Mucosa of descending colon (tissue), 3 donors: ENCODE results near the gene SPOCK1. TPM values are rescaled to one million over a fixed set of nuclear protein-coding genes. Genes with fewer than 3 reads are reported as not detected.

Source experiments
- ATAC-seq: fragments of 200-7000 bp; cut with Tn5 transposase; one replicate; pipeline ENCODE4 v1.9.1; 2020; ENCODE audit warnings: mild to moderate bottlenecking, moderate library complexity
- DNase-seq, 3 donors: peaks; one replicate each; pipeline ENCODE4 v3.0.0-alpha.2; 2020
- H3K36me3 ChIP-seq: fragments of 200-600 bp; one replicate; pipeline ENCODE4 v1.8.0; 2021; ENCODE audit warnings: low read depth, mild to moderate bottlenecking
- H3K4me1 ChIP-seq: fragments of 200-600 bp; one replicate; pipeline ENCODE4 v1.8.0; 2021; ENCODE audit warnings: low read depth, mild to moderate bottlenecking
- H3K4me3 ChIP-seq: fragments of 200-600 bp; one replicate; pipeline ENCODE4 v1.8.0; 2021; ENCODE audit warnings: mild to moderate bottlenecking
- H3K9me3 ChIP-seq: fragments of 200-600 bp; one replicate; pipeline ENCODE4 v1.8.0; 2021; ENCODE audit warnings: mild to moderate bottlenecking
- intact Hi-C, 2 donors: fragments of 100-400 bp; cut with DNase I in 1 of 2; cut with micrococcal nuclease in 1 of 2; formaldehyde crosslinking; loops; one replicate each; pipeline versions ENCODE4 v1.11.0 to v1.11.1; 2022; cut with DNase I, micrococcal nuclease
- total RNA-seq, 3 donors: library from RNA; stranded (reverse); fragmentation: NEBNext Ultra II Directional in 2 of 3; extraction: Animal tissue kit (Norgen Biotek cat#: 25700) in 2 of 3; gene quantifications; one replicate each; pipeline versions ENCODE4 v1.2.1 to v1.2.4, GENCODE V29; 2021 to 2023
- TF ChIP-seq, protein P1 (sequence below): fragments of 200-600 bp; IDR thresholded peaks from one replicate; pipeline ENCODE4 v1.8.0; 2022; ENCODE audit warnings: antibody characterized with exemption, mild to moderate bottlenecking
- donor health status: DM: no; HTN: no; CAD: no; lungs with moderate emphysema.
- donor health status: DM: no; HTN: no; CAD: no.
- donor health status: DM: no; HTN: yes; CAD: no.

SPOCK1 gene
- total RNA-seq, 3 donors from 2014 or later, result 1.8 to 55.5 (median 7.9) TPM

DNA sequence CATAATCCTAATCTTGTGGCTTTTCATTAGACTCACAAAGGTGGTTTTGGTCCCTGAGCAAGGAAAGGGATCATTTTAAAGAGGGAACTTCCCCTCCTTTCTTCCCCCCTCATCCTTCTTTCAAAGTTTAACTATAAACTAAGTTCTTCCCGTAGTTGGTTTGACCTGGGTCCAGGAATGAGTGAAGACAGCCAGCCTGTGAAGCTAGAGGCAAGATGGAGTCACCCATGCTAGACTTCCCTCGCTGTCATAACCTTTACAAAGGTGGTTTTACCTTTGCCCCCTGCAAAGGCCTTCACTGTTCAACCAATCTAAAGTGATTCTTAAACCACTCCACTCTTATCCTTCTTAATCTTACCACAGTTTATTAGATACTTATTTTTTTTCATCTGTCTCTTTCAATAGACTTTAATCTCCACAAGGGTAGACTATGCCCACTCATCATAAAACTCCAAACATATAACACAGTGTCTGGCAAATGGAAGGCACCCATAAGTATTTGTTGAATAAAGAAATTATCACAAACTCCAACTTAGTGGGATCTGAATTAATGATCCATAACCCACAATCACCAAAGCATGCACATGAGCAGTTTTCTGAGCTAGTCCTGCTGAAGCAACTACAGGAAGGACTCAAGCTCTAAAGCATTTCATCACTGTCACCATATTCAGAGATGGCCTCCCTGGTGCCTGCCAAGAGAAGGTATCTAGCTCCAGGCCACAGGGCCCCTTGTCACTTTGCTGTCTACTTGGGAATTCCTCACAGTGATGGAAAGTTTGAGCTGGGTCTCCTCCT, 369.0 kb downstream of the SPOCK1 start:
- intact Hi-C loops, result no loop called here
- TF ChIP-seq, protein P1, sequence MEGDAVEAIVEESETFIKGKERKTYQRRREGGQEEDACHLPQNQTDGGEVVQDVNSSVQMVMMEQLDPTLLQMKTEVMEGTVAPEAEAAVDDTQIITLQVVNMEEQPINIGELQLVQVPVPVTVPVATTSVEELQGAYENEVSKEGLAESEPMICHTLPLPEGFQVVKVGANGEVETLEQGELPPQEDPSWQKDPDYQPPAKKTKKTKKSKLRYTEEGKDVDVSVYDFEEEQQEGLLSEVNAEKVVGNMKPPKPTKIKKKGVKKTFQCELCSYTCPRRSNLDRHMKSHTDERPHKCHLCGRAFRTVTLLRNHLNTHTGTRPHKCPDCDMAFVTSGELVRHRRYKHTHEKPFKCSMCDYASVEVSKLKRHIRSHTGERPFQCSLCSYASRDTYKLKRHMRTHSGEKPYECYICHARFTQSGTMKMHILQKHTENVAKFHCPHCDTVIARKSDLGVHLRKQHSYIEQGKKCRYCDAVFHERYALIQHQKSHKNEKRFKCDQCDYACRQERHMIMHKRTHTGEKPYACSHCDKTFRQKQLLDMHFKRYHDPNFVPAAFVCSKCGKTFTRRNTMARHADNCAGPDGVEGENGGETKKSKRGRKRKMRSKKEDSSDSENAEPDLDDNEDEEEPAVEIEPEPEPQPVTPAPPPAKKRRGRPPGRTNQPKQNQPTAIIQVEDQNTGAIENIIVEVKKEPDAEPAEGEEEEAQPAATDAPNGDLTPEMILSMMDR, result no peak
- DNase-seq, result no peak
- no peaks in the 10 kb centered on the region for H3K4me1 ChIP-seq
- no peaks in the 10 kb centered on the region for H3K36me3 ChIP-seq
- H3K4me3 ChIP-seq, result no peak overlapping the region
- H3K9me3 ChIP-seq, result no peaks in the 10 kb centered on the region
- no peak for ATAC-seq

DNA sequence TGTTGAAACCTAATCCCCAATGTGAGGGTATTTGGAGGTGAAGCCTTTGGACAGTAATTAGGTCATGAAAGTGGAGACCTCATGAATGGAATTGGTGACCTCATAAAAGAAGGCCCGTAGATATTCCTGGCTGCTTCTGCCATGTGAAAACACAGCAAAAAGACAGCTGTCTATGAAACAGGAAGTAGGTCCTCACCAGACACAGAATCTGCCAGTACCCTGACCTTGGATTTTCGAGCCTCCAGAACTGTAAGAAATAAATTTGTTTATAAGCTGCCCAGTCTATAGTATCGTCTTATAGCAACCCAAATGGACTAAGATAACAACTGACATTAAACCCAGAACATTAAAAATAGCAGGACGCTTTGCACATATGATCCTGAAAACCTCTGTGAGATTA, 371.1 kb downstream of the SPOCK1 start:
- intact Hi-C loops, result no loop called here
- no peak for DNase-seq
- TF ChIP-seq, protein P1, result no peak
- Histone ChIP-seq H3K9me3 (no peaks in the 10 kb centered on the region), H3K4me3 (no peak overlapping the region), H3K4me1 (no peaks in the 10 kb centered on the region), H3K36me3 (no peaks in the 10 kb centered on the region)
- ATAC-seq, result no peak

DNA sequence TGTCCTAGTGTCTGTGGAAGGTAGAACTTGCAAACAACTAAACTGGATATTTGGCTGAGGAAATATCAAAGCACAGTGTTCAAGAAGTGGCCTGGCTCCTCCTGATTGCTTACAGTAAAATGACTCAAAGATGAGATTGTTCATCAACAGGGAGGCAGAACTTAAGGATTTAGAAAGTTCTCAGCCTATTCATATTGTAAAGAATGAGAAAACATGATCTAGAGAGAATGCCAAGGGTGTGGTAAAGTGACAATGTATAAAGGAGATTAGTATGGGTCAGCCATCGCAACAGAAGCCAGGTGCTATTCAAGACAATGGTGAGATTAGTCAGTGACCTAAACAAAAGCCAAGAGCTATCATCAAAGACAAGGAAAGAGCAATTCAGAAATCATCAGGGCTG, 372.3 kb downstream of the SPOCK1 start:
- intact Hi-C loops, result no loop called here
- Histone ChIP-seq H3K4me1 (no peaks in the 10 kb centered on the region), H3K36me3 (no peaks in the 10 kb centered on the region), H3K9me3 (no peaks in the 10 kb centered on the region), H3K4me3 (no peak overlapping the region)
- ATAC-seq (no peak), DNase-seq (no peak)
- TF ChIP-seq, protein P1, result no peak

DNA sequence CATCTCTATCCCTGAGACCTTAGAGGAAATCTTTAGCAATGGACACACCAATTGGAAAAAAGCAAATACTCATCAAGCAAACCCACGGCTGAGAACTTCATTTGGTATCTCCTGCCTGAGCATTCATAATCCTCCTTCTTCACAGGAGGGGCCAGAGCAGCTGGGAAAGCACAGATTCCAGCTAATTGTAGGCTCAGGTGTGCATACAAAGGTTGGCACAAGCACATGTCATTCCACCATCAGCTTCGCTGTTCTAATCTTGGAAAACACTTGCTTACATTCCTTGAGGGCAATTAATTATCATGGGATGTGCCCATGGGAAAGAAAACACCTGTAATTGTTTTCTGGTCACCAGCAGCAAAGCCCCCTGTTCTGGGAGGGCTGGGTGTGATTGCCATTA, 376.6 kb downstream of the SPOCK1 start:
- TF ChIP-seq, protein P1, result no peak
- no peak for DNase-seq
- no peaks in the 10 kb centered on the region for H3K4me1 ChIP-seq
- ATAC-seq, result no peak
- intact Hi-C loops, result no loop called here
- H3K4me3 ChIP-seq, result no peak overlapping the region
- H3K36me3 ChIP-seq, result no peaks in the 10 kb centered on the region
- no peaks in the 10 kb centered on the region for H3K9me3 ChIP-seq

DNA sequence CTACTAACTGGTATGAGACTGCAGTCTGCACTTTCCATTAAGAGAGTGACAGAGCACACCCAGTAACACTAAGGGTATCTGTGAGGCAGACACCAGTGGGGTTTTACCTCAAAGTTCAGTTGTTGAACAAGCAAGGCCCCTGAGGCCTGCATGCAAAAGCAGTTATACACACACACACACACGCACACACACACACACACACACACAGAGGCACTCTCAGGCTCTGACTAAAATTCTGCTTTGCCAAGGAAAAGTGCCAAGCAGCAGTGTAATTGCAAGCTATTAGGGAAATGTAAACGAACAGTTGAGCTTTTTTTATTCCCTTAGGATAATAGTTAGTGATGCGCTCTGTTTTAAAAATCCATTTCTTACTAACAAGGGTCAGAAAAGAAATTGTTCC, 377.1 kb downstream of the SPOCK1 start:
- Histone ChIP-seq H3K36me3 (no peaks in the 10 kb centered on the region), H3K4me1 (no peaks in the 10 kb centered on the region), H3K9me3 (no peaks in the 10 kb centered on the region), H3K4me3 (no peak overlapping the region)
- ATAC-seq (no peak), DNase-seq (peak in 1 of 3 donors; percentile 35)
- TF ChIP-seq, protein P1, result no peak
- intact Hi-C loops, result no loop called here

DNA sequence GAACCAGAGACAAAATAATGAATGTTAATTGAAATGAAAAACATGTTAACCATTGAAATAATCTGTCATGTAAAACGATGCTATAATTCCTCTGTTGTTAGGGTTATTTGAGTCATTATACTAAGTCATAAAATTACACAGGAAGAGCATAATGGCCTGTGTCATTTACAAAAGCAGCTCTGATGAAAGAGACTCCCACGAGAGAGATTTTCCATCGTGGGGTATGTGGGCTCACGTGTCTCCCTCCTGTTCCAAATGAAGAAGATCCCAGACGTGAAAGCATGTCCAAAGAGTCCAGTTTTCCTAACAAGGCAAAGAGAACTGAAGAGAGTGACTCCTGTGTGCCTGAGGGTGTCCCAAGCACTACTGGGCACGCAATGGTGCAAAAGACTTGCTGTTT, 379.8 kb downstream of the SPOCK1 start:
- DNase-seq (no peak), ATAC-seq (no peak)
- no peak overlapping the region for H3K4me3 ChIP-seq
- TF ChIP-seq, protein P1, result no peak
- H3K36me3 ChIP-seq, result no peaks in the 10 kb centered on the region
- H3K9me3 ChIP-seq, result no peaks in the 10 kb centered on the region
- intact Hi-C loops, result no loop called here
- H3K4me1 ChIP-seq, result no peaks in the 10 kb centered on the region
